Activated CD4-positive, alpha-beta T cell treated with anti-CD3 and anti-CD28 coated beads, Interleukin-2, amount 10 ng/mL, durations not matched to agents 24 days and 14 days (primary cell): ENCODE measurements around the gene FXYD5. TPM values are rescaled to one million over a fixed set of nuclear protein-coding genes. Genes with fewer than 3 reads are reported as not detected.
"Not testable (repeated sequence)": the region's sequence is repeated elsewhere in the genome, so short reads cannot be mapped to it uniquely, and the experiment has no call there.

Experiments used
- DNase-seq: peaks from one replicate; pipeline ENCODE4 v3.0.0; 2022
- H3K27ac Mint-ChIP-seq: one replicate; pipeline ENCODE4 v1.8.0; 2022; ENCODE audit warnings: mild to moderate bottlenecking, mixed read lengths
- H3K27me3 Mint-ChIP-seq: one replicate; pipeline ENCODE4 v1.8.0; 2022; ENCODE audit warnings: mixed read lengths
- H3K36me3 Mint-ChIP-seq: one replicate; pipeline ENCODE4 v1.8.0; 2022; ENCODE audit warnings: low read depth, mild to moderate bottlenecking, mixed read lengths
- H3K4me1 Mint-ChIP-seq: one replicate; pipeline ENCODE4 v1.8.0; 2021; ENCODE audit warnings: mixed read lengths
- H3K4me3 Mint-ChIP-seq: one replicate; pipeline ENCODE4 v1.8.0; 2022; ENCODE audit warnings: mild to moderate bottlenecking, moderate library complexity, mixed read lengths
- H3K9me3 Mint-ChIP-seq: one replicate; pipeline ENCODE4 v1.8.0; 2021; ENCODE audit warnings: mixed read lengths
- intact Hi-C: fragments of 100-400 bp; cut with micrococcal nuclease; formaldehyde crosslinking; loops from one replicate; pipeline ENCODE4 v1.15.1; 2023
- total RNA-seq: library from RNA; stranded (reverse); gene quantifications from 2 replicates; pipeline ENCODE4 v1.2.3, GENCODE V29; 2022

FXYD5 gene
- total RNA-seq, 1 donor from 2014 or later, result 286 TPM

DNA sequence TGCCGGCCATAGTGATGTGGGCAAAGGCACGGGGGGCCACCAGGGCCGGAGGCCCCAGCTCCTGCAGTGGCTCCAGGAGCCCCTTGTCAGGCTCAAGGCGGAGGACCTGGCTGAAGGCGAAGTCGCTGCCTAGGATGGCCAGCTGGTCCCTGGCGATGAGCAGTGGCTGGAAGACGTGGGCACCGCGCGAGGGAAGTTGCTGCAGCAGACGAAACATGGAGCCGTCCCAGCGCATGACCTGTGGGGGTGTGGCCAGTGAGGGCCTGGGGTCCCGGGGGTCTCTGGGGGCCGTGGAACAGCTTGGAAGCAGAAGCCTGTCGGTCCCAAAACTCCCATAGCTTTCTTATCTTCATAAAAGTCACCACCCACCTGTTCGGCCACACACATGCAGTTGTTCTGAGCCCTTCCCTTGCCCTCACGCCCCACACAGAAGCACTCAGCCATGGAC, 29.2 kb upstream of the FXYD5 start:
- H3K36me3 Mint-ChIP-seq, result no peaks in the 10 kb centered on the region
- intact Hi-C loops, result no loop called here
- peaks cover 7% of the 10 kb centered on the region for H3K27me3 Mint-ChIP-seq
- DNase-seq, result no peak
- no peak overlapping the region for H3K4me3 Mint-ChIP-seq
- no peak overlapping the region for H3K27ac Mint-ChIP-seq
- H3K4me1 Mint-ChIP-seq, result peaks cover 11% of the 10 kb centered on the region
- no peaks in the 10 kb centered on the region for H3K9me3 Mint-ChIP-seq

DNA sequence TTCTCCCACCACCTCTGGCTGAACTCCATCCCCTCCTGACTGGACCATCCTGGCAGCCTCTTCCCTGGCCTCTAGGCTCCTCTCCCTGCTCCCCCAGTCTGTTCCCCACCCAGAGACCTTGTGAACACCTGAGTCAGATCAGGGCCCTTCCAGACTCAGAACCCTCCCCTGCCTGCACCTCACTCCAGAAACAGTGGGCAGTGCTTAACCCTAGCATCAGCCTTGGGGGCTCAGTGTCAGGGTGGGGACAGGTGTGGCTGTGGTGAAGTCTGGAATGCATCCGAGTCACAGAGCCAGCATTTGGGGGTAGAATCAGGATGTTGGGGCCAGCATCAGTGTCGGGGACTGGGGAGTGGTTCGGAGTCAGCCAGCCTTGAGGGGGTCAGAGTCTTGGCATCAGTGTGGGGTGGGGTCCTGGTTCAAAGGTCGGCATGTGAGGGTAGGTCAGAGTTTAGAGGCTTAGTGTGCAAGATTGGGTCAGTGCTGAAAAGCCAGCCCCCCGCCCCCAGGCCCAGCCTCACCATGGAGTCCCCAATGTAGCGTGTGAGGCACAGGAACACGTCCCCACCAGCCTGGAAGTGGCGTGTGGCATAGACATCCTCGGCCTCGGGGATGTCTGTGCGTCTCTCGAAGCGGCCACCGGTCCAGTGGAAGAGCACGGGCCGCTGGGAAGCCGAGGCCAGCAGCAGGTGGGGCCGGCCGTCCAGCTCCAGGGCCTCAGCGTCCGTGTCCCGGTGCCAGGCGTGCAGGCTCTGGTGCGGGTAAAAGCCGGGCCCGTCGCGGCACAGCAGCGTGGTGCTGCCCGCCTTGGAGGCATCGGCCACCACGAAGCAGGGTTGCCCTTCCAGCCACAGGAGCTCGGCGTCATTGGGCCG, 28.5 kb upstream of the FXYD5 start:
- Mint-ChIP-seq H3K4me1 (peaks cover 11% of the 10 kb centered on the region), H3K9me3 (no peaks in the 10 kb centered on the region), H3K4me3 (peak overlapping the region; percentile 2), H3K27ac (no peak overlapping the region), H3K36me3 (no peaks in the 10 kb centered on the region), H3K27me3 (peaks cover 7% of the 10 kb centered on the region)
- no peak for DNase-seq
- intact Hi-C loops, result no loop called here

DNA sequence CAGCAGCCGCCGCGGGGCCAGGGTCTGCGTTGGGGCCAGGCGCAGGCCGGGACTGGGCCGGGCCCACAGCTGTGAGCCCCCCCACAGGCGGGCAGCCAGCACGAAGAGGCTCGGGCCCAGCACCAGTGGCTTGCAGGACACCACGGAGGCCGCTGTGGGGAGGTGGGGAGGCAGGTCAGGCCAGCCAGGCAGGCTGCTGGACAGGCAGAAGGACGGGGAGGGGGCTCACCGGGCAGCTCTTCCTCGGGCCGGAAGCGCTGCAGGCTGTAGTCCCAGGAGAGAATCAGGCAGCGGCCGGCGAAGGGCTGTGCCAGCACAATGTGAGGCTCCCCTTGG, 27.9 kb upstream of the FXYD5 start:
- Mint-ChIP-seq H3K36me3 (no peaks in the 10 kb centered on the region), H3K27me3 (peaks cover 7% of the 10 kb centered on the region), H3K27ac (no peak overlapping the region), H3K9me3 (no peaks in the 10 kb centered on the region), H3K4me3 (no peak overlapping the region), H3K4me1 (peaks cover 11% of the 10 kb centered on the region)
- intact Hi-C loops, result no loop called here
- no peak for DNase-seq

- intact Hi-C loops, result no loop called here
- H3K36me3 Mint-ChIP-seq, result no peaks in the 10 kb centered on the region
- peaks cover 6% of the 10 kb centered on the region for H3K9me3 Mint-ChIP-seq
- no peak for DNase-seq
- peaks cover 11% of the 10 kb centered on the region for H3K4me1 Mint-ChIP-seq
- H3K4me3 Mint-ChIP-seq, result no peak overlapping the region
- H3K27ac Mint-ChIP-seq, result no peak overlapping the region
- peaks cover 5% of the 10 kb centered on the region for H3K27me3 Mint-ChIP-seq
Measured at GRCh38 chr19:35127871-35128270, 26.7 kb upstream of the FXYD5 start.

DNA sequence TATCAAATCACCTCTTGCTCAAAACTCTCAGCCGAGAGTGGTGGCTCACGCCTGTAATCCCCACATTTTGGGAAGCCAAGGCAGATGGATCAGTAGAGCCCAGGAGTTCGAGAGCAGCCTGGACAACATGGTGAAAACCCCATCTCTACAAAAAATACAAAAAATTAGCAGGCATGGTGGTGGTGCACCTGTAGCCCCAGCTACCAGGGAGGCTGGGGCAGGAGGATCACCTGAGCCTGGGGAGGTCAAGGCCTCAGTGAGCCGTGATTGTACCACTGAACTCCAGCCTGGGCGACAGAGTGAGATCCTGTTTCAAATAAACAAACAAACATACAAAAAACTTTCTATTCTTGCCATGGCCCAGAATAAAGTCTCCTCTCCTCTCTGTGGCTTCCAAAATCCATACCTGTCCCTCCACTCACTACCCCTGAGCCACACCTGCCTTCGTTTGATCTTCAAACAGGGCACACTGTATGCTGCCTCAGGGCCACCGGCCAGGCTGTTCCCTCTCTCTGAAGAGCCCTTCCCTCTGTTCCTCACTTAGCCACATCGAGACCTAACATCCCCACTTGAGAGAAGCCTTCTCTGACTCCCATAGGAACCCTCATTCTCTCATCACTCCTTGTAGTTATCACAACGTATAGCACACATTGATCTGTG, 26.0 kb upstream of the FXYD5 start:
- H3K4me1 Mint-ChIP-seq, result peaks cover 11% of the 10 kb centered on the region
- peaks cover 9% of the 10 kb centered on the region for H3K9me3 Mint-ChIP-seq
- peaks cover 5% of the 10 kb centered on the region for H3K27me3 Mint-ChIP-seq
- DNase-seq, result no peak
- intact Hi-C loops, result no loop called here
- H3K4me3 Mint-ChIP-seq, result no peak overlapping the region
- H3K27ac Mint-ChIP-seq, result no peak overlapping the region
- no peaks in the 10 kb centered on the region for H3K36me3 Mint-ChIP-seq

- H3K4me1 Mint-ChIP-seq, H3K27ac Mint-ChIP-seq, H3K9me3 Mint-ChIP-seq, DNase-seq, H3K4me3 Mint-ChIP-seq, intact Hi-C loops, H3K36me3 Mint-ChIP-seq, H3K27me3 Mint-ChIP-seq: not testable (repeated sequence)
Measured at GRCh38 chr19:35129724-35130274, 24.7 kb upstream of the FXYD5 start.

DNA sequence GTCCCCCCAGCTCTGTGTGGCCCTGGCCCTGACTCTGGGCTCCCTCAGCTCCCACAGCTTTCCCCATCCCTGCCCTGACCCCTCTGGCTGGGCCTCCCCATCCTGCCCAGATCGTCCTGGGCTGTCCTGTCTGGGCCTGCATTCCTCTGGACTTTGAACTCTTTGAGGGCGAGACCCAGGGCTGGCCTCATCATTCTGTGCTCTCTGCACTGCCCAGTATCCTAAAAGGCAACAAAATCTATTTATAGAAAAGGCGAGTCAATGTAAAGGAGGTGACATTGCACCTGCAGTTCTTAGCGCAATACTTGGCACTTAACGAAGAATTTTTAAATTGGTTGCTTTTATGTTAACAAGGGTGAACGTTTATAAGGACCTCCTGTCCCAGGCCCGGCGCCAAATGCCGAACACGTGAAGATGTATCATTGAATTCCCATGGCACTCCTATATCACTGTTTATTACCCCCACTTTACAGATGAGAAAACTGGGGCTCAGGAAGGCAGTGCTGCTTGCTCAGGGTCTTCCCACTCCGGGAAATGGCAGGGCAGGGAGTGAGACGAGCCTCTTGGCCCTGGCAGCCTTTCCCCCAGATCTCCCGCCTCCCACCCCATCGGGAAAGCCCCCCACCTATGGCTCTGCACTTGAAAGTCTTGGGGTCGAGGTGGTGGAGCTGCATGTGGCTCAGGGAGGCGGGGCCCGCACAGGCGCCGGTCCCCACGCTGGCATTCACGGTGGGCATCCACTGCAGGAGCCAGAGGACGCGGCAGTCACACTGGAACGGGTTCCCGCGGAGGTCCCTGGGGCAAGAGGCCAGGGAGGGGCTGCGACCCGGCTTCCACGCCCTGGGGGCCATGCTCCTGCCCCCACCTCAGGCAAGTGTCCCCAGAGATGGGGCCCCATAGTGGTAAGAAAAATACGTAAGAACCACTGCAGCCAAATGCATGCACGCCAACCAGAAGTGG, 23.5 kb upstream of the FXYD5 start:
- Mint-ChIP-seq H3K4me3 (no peak overlapping the region), H3K27ac (no peak overlapping the region), H3K9me3 (peaks cover 9% of the 10 kb centered on the region), H3K4me1 (peaks cover 6% of the 10 kb centered on the region), H3K27me3 (peaks cover 7% of the 10 kb centered on the region), H3K36me3 (no peaks in the 10 kb centered on the region)
- no peak for DNase-seq
- intact Hi-C loops, result no loop called here

DNA sequence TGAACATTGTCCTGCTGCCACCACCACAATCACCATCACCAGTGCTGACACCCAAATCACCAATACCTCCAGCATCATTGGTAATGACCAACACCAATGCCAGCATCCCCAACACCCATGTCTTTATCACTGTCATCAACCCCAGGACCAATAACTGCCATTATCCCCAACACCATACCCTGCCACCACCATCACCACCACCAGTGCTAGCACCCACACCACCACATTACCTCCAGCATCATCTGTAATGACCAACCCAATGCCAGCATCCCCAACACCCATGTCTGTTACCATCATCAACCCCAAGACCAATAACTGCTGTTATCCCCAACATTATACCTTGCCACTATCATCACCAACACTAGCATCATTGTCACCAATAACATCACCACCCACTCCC, 22.3 kb upstream of the FXYD5 start:
- DNase-seq, result no peak
- peaks cover 6% of the 10 kb centered on the region for H3K4me1 Mint-ChIP-seq
- peaks cover 10% of the 10 kb centered on the region for H3K27me3 Mint-ChIP-seq
- H3K9me3 Mint-ChIP-seq, result peaks cover 9% of the 10 kb centered on the region
- H3K27ac Mint-ChIP-seq, result no peak overlapping the region
- H3K36me3 Mint-ChIP-seq, result no peaks in the 10 kb centered on the region
- no peak overlapping the region for H3K4me3 Mint-ChIP-seq
- intact Hi-C loops, result no loop called here

GRCh38 chr19:35133826-35134225, 20.7 kb upstream of the FXYD5 start:
- Mint-ChIP-seq H3K4me1 (peaks cover 7% of the 10 kb centered on the region), H3K9me3 (peaks cover 9% of the 10 kb centered on the region)

GRCh38 chr19:35134601-35135242, 19.8 kb upstream of the FXYD5 start, which contains the start of gene LGI4:
Gene LGI4, minus strand, starts transcription at chr19:35135059. Its CDS starts 379 bp downstream, at chr19:35134680.
- Mint-ChIP-seq H3K36me3 (no peaks in the 10 kb centered on the region), H3K9me3 (peaks cover 9% of the 10 kb centered on the region), H3K27ac (no peak within 1 kb of the TSS), H3K4me3 (no peak within 1 kb of the TSS), H3K4me1 (peaks cover 7% of the 10 kb centered on the region), H3K27me3 (peaks cover 10% of the 10 kb centered on the region)
- DNase-seq, result no peak
- intact Hi-C loops, result loop anchor here (1.0 kb wide), 2 partner anchors 20 to 67 kb away; no protein-coding TSS in a partner anchor

More at GRCh38 chr19:35133826-35134225, 20.7 kb upstream of the FXYD5 start:
- Mint-ChIP-seq H3K36me3 (no peaks in the 10 kb centered on the region), H3K4me3 (no peak overlapping the region), H3K27me3 (peaks cover 12% of the 10 kb centered on the region), H3K27ac (no peak overlapping the region)
- intact Hi-C loops, result no loop called here
- DNase-seq, result no peak

- intact Hi-C loops, result loop anchor here (1.0 kb wide), 2 partner anchors 21 to 68 kb away; no protein-coding TSS in a partner anchor
- Mint-ChIP-seq H3K4me3 (no peak overlapping the region), H3K4me1 (peaks cover 7% of the 10 kb centered on the region), H3K36me3 (no peaks in the 10 kb centered on the region), H3K27ac (no peak overlapping the region), H3K27me3 (peaks cover 8% of the 10 kb centered on the region), H3K9me3 (peaks cover 9% of the 10 kb centered on the region)
- DNase-seq, result peak; percentile 90
Measured at GRCh38 chr19:35135389-35135909, 19.1 kb upstream of the FXYD5 start.

- intact Hi-C loops, result no loop called here
- Mint-ChIP-seq H3K36me3 (no peaks in the 10 kb centered on the region), H3K27me3 (peaks cover 10% of the 10 kb centered on the region), H3K9me3 (peaks cover 9% of the 10 kb centered on the region), H3K4me3 (no peak overlapping the region), H3K27ac (no peak overlapping the region), H3K4me1 (peaks cover 13% of the 10 kb centered on the region)
- DNase-seq, result no peak
Measured at GRCh38 chr19:35136231-35136630, 18.3 kb upstream of the FXYD5 start.
